WTC11 (cell line): ENCODE data around the gene WIPF3. TPM values are rescaled to one million over a fixed set of nuclear protein-coding genes. Genes with fewer than 3 reads are reported as not detected.

Source experiments
- ATAC-seq: fragments of 200-7000 bp; cut with Tn5 transposase; 2 replicates; pipeline ENCODE4 v1.10.0; 2021; ENCODE audit warnings: mild to moderate bottlenecking, moderate library complexity
- CTCF ChIA-PET: fragments of 300-600 bp; sonication (Branson Sonifier 250); formaldehyde crosslinking; loops from one replicate; lab custom pipeline; 2021; ENCODE audit warnings: antibody characterized with exemption; lab: Charles Lee
- POLR2A ChIA-PET: fragments of 350-600 bp; sonication (Branson Sonifier 250); formaldehyde crosslinking; loops from one replicate; lab custom pipeline; 2021; ENCODE audit warnings: antibody characterized with exemption; lab: Charles Lee
- DNase-seq: peaks from one replicate; pipeline ENCODE4 v3.0.0; 2021; ENCODE audit warnings: low spot score
- H3K27ac Mint-ChIP-seq: 2 replicates; pipeline ENCODE4 v1.8.0; 2021; ENCODE audit warnings: mixed read lengths
- H3K27me3 Mint-ChIP-seq: 2 replicates; pipeline ENCODE4 v1.8.0; 2021; ENCODE audit warnings: low read depth, mild to moderate bottlenecking, moderate library complexity, mixed read lengths
- H3K36me3 Mint-ChIP-seq: 2 replicates; pipeline ENCODE4 v1.8.0; 2021; ENCODE audit warnings: mixed read lengths
- H3K4me1 Mint-ChIP-seq: 2 replicates; pipeline ENCODE4 v1.8.0; 2022; ENCODE audit warnings: mixed read lengths
- H3K4me3 Mint-ChIP-seq: 2 replicates; pipeline ENCODE4 v1.8.0; 2021; ENCODE audit warnings: mild to moderate bottlenecking, moderate library complexity, mixed read lengths
- H3K9me3 Mint-ChIP-seq: 2 replicates; pipeline ENCODE4 v1.8.0; 2021; ENCODE audit warnings: mixed read lengths
- ATF3 ChIP-seq: sonication (generic); formaldehyde crosslinking; conservative IDR thresholded peaks from 2 replicates; pipeline ENCODE4 v1.8.1; 2022; ENCODE audit warnings: mild to moderate bottlenecking, missing genetic modification reagents
- CTCF ChIP-seq: fragments of 200-600 bp; IDR thresholded peaks from 2 replicates; pipeline ENCODE4 v1.8.0; 2022; ENCODE audit warnings: antibody characterized with exemption
- ESRRA ChIP-seq: sonication (generic); formaldehyde crosslinking; IDR thresholded peaks from 2 replicates; pipeline ENCODE4 v1.8.1; 2022; ENCODE audit warnings: mild to moderate bottlenecking, missing genetic modification reagents, borderline replicate concordance
- HMGA2 ChIP-seq: fragments of 250-450 bp; sonication (Bioruptor Pico); IDR thresholded peaks from 2 replicates; pipeline ENCODE4 v1.4.0; 2021; ENCODE audit warnings: mild to moderate bottlenecking, moderate library complexity
- IRF2 ChIP-seq: sonication (generic); formaldehyde crosslinking; IDR thresholded peaks from 2 replicates; pipeline ENCODE4 v1.8.0; 2022; ENCODE audit warnings: low read depth, missing genetic modification reagents, borderline replicate concordance
- MLX ChIP-seq: sonication (generic); formaldehyde crosslinking; IDR thresholded peaks from 2 replicates; pipeline ENCODE4 v1.8.1; 2023; ENCODE audit warnings: mild to moderate bottlenecking, missing genetic modification reagents, moderate library complexity
- PRRX2 ChIP-seq: fragments of 250-450 bp; sonication (Bioruptor Pico); IDR thresholded peaks from 2 replicates; pipeline ENCODE4 v1.8.0; 2021; ENCODE audit warnings: mild to moderate bottlenecking
- RELA ChIP-seq: sonication (generic); formaldehyde crosslinking; IDR thresholded peaks from 2 replicates; pipeline ENCODE4 v1.8.1; 2022; ENCODE audit warnings: missing genetic modification reagents, mild to moderate bottlenecking, borderline replicate concordance
- SMAD3 ChIP-seq: sonication (generic); formaldehyde crosslinking; IDR thresholded peaks from 2 replicates; pipeline ENCODE4 v1.8.0; 2022; ENCODE audit warnings: missing genetic modification reagents, mild to moderate bottlenecking, borderline replicate concordance
- SP1 ChIP-seq: sonication (generic); formaldehyde crosslinking; conservative IDR thresholded peaks from 2 replicates; pipeline ENCODE4 v1.8.1; 2022; ENCODE audit warnings: missing genetic modification reagents
- USF1 ChIP-seq: sonication (generic); formaldehyde crosslinking; IDR thresholded peaks from 2 replicates; pipeline ENCODE4 v1.8.0; 2022; ENCODE audit warnings: mild to moderate bottlenecking, missing genetic modification reagents
- ZNF121 ChIP-seq: sonication (generic); formaldehyde crosslinking; IDR thresholded peaks from 2 replicates; pipeline ENCODE4 v1.8.0; 2023; ENCODE audit warnings: missing genetic modification reagents
- ZNF263 ChIP-seq: sonication (generic); formaldehyde crosslinking; IDR thresholded peaks from 2 replicates; pipeline ENCODE4 v1.8.1; 2022; ENCODE audit warnings: low read depth, mild to moderate bottlenecking, moderate library complexity, missing genetic modification reagents
- ZNF281 ChIP-seq: sonication (generic); formaldehyde crosslinking; IDR thresholded peaks from 2 replicates; pipeline ENCODE4 v1.8.0; 2023; ENCODE audit warnings: mild to moderate bottlenecking, missing genetic modification reagents
- ZNF423 ChIP-seq: fragments of 250-450 bp; sonication (Bioruptor Pico); IDR thresholded peaks from 2 replicates; pipeline ENCODE4 v2.1.2; 2022; ENCODE audit warnings: mild to moderate bottlenecking, moderate library complexity
- total RNA-seq: library from RNA; stranded (reverse); gene quantifications from 3 replicates; pipeline ENCODE4 v1.2.3, GENCODE V29; 2021
- TF ChIP-seq, protein P1 (sequence below): sonication (generic); formaldehyde crosslinking; IDR thresholded peaks from 2 replicates; pipeline ENCODE4 v1.8.1; 2023; ENCODE audit warnings: mild to moderate bottlenecking, moderate library complexity, missing genetic modification reagents
- TF ChIP-seq, protein P2 (sequence below): fragments of 250-450 bp; sonication (Bioruptor Pico); IDR thresholded peaks from 2 replicates; pipeline ENCODE4 v1.9.0; 2021; ENCODE audit warnings: mild to moderate bottlenecking
- TF ChIP-seq, protein P3 (sequence below): sonication (generic); formaldehyde crosslinking; IDR thresholded peaks from 2 replicates; pipeline ENCODE4 v1.8.0; 2022; ENCODE audit warnings: missing genetic modification reagents
- TF ChIP-seq, protein P4 (sequence below): sonication (generic); formaldehyde crosslinking; IDR thresholded peaks from 2 replicates; pipeline ENCODE4 v1.8.1; 2023; ENCODE audit warnings: mild to moderate bottlenecking, missing genetic modification reagents, moderate library complexity

WIPF3 gene
- total RNA-seq, 1 experiment from 2014 or later = 9.9 TPM

DNA sequence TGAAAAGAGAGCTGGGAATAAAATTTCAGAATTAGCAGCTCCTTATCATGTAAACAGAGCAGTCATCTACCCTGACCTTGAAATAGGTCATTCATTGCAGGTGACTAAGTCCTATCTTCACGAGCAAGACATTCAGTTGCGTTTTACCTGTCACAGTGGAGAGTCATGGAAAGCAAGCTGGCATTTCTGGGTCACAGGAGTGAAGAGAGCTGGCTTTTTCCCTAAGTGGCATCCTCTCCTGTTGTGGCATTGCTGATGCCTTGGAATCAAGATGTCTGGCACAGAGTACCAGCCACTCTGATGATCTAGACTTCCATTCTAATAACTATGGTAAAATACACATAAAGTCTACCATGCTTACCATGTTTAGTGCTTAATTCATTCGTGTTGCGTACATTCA lies 112.5 kb downstream of the WIPF3 start:
- no peak for TF ChIP-seq SMAD3 (CRISPR knock-in tag)
- TF ChIP-seq ZNF281 = no peak
- no peak for TF ChIP-seq ATF3 (CRISPR knock-in tag)
- TF ChIP-seq ESRRA (CRISPR knock-in tag) = no peak
- TF ChIP-seq ZNF423 = no peak
- TF ChIP-seq, protein P1, sequence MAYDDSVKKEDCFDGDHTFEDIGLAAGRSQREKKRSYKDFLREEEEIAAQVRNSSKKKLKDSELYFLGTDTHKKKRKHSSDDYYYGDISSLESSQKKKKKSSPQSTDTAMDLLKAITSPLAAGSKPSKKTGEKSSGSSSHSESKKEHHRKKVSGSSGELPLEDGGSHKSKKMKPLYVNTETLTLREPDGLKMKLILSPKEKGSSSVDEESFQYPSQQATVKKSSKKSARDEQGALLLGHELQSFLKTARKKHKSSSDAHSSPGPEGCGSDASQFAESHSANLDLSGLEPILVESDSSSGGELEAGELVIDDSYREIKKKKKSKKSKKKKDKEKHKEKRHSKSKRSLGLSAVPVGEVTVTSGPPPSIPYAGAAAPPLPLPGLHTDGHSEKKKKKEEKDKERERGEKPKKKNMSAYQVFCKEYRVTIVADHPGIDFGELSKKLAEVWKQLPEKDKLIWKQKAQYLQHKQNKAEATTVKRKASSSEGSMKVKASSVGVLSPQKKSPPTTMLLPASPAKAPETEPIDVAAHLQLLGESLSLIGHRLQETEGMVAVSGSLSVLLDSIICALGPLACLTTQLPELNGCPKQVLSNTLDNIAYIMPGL (CRISPR knock-in tag) = no peak
- TF ChIP-seq, protein P2, sequence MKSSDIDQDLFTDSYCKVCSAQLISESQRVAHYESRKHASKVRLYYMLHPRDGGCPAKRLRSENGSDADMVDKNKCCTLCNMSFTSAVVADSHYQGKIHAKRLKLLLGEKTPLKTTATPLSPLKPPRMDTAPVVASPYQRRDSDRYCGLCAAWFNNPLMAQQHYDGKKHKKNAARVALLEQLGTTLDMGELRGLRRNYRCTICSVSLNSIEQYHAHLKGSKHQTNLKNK (CRISPR knock-in tag) = no peak
- no peak for TF ChIP-seq RELA
- no peak for TF ChIP-seq MLX
- TF ChIP-seq IRF2 (CRISPR knock-in tag) = no peak
- TF ChIP-seq PRRX2 (CRISPR knock-in tag) = no peak
- TF ChIP-seq HMGA2 (CRISPR knock-in tag) = no peak
- TF ChIP-seq, protein P3, sequence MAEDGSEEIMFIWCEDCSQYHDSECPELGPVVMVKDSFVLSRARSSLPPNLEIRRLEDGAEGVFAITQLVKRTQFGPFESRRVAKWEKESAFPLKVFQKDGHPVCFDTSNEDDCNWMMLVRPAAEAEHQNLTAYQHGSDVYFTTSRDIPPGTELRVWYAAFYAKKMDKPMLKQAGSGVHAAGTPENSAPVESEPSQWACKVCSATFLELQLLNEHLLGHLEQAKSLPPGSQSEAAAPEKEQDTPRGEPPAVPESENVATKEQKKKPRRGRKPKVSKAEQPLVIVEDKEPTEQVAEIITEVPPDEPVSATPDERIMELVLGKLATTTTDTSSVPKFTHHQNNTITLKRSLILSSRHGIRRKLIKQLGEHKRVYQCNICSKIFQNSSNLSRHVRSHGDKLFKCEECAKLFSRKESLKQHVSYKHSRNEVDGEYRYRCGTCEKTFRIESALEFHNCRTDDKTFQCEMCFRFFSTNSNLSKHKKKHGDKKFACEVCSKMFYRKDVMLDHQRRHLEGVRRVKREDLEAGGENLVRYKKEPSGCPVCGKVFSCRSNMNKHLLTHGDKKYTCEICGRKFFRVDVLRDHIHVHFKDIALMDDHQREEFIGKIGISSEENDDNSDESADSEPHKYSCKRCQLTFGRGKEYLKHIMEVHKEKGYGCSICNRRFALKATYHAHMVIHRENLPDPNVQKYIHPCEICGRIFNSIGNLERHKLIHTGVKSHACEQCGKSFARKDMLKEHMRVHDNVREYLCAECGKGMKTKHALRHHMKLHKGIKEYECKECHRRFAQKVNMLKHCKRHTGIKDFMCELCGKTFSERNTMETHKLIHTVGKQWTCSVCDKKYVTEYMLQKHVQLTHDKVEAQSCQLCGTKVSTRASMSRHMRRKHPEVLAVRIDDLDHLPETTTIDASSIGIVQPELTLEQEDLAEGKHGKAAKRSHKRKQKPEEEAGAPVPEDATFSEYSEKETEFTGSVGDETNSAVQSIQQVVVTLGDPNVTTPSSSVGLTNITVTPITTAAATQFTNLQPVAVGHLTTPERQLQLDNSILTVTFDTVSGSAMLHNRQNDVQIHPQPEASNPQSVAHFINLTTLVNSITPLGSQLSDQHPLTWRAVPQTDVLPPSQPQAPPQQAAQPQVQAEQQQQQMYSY (CRISPR knock-in tag) = no peak
- TF ChIP-seq CTCF = no peak
- no peak for TF ChIP-seq USF1 (CRISPR knock-in tag)
- TF ChIP-seq ZNF263 (CRISPR knock-in tag) = no peak
- no peak for TF ChIP-seq ZNF121 (CRISPR knock-in tag)
- TF ChIP-seq SP1 = no peak
- TF ChIP-seq, protein P4, sequence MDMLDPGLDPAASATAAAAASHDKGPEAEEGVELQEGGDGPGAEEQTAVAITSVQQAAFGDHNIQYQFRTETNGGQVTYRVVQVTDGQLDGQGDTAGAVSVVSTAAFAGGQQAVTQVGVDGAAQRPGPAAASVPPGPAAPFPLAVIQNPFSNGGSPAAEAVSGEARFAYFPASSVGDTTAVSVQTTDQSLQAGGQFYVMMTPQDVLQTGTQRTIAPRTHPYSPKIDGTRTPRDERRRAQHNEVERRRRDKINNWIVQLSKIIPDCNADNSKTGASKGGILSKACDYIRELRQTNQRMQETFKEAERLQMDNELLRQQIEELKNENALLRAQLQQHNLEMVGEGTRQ (CRISPR knock-in tag) = no peak
- no peak for ATAC-seq
- no peak overlapping the region for H3K4me3 Mint-ChIP-seq
- peaks cover 19% of the 10 kb centered on the region for H3K36me3 Mint-ChIP-seq
- DNase-seq = no peak
- no peak overlapping the region for H3K27ac Mint-ChIP-seq
- no peaks in the 10 kb centered on the region for H3K9me3 Mint-ChIP-seq
- H3K27me3 Mint-ChIP-seq = no peaks in the 10 kb centered on the region
- ChIA-PET POLR2A (no interaction called here), CTCF (no interaction called here)
- H3K4me1 Mint-ChIP-seq = no peaks in the 10 kb centered on the region
